ENCODE measurements around the gene SEMA6B. TPM values are rescaled to one million over a fixed set of nuclear protein-coding genes. Genes with fewer than 3 reads are reported as not detected.

The SEMA6B gene
- total RNA-seq, 2 experiments from 2014 or later = not detected

- H3K9me3 Mint-ChIP-seq = no peaks in the 10 kb centered on the region
- DNase-seq = no peak
- CTCF ChIA-PET = no interaction called here
- POLR2A ChIA-PET = no interaction called here
- H3K4me3 Mint-ChIP-seq = no peak overlapping the region
- H3K27ac Mint-ChIP-seq = no peak overlapping the region
- peaks cover 9% of the 10 kb centered on the region for H3K4me1 Mint-ChIP-seq
- no peaks in the 10 kb centered on the region for H3K27me3 Mint-ChIP-seq
- H3K36me3 Mint-ChIP-seq (ENCODE audit: low read depth) = no peaks in the 10 kb centered on the region
Measured at GRCh38 chr19:4510435-4511255, 48.8 kb downstream of the SEMA6B start.

GRCh38 chr19:4508698-4509097, 50.8 kb downstream of the SEMA6B start:
- Mint-ChIP-seq H3K4me3 (no peak overlapping the region), H3K4me1 (peaks cover 9% of the 10 kb centered on the region), H3K9me3 (no peaks in the 10 kb centered on the region), H3K27me3 (no peaks in the 10 kb centered on the region), H3K27ac (no peak overlapping the region), H3K36me3 (ENCODE audit: low read depth) (no peaks in the 10 kb centered on the region)
- CTCF ChIA-PET = no interaction called here
- DNase-seq = no peak
- POLR2A ChIA-PET = no interaction called here

- CTCF ChIA-PET = interaction anchor here (1.8 kb wide), 1 partner anchor 17 kb away, joined by 3 read pairs; no protein-coding TSS in a partner anchor
- no peak overlapping the region for H3K27ac Mint-ChIP-seq
- H3K4me1 Mint-ChIP-seq = peaks cover 9% of the 10 kb centered on the region
- no peaks in the 10 kb centered on the region for H3K36me3 Mint-ChIP-seq (ENCODE audit: low read depth)
- POLR2A ChIA-PET = no interaction called here
- H3K27me3 Mint-ChIP-seq = no peaks in the 10 kb centered on the region
- H3K9me3 Mint-ChIP-seq = no peaks in the 10 kb centered on the region
- H3K4me3 Mint-ChIP-seq = no peak overlapping the region
- no peak for DNase-seq
Measured at GRCh38 chr19:4507804-4508203, 51.7 kb downstream of the SEMA6B start.

- ChIA-PET POLR2A (no interaction called here), CTCF (interaction anchor here (1.8 kb wide), 1 partner anchor 18 kb away, joined by 3 read pairs; no protein-coding TSS in a partner anchor)
- Mint-ChIP-seq H3K9me3 (no peaks in the 10 kb centered on the region), H3K27me3 (no peaks in the 10 kb centered on the region), H3K36me3 (ENCODE audit: low read depth) (no peaks in the 10 kb centered on the region), H3K27ac (no peak overlapping the region), H3K4me3 (no peak overlapping the region), H3K4me1 (peaks cover 9% of the 10 kb centered on the region)
- no peak for DNase-seq
Measured at GRCh38 chr19:4507150-4507452, 52.4 kb downstream of the SEMA6B start.

- Mint-ChIP-seq H3K36me3 (ENCODE audit: low read depth) (no peaks in the 10 kb centered on the region), H3K4me1 (peaks cover 9% of the 10 kb centered on the region), H3K27me3 (no peaks in the 10 kb centered on the region), H3K27ac (peak overlapping the region; percentile 28), H3K4me3 (no peak overlapping the region), H3K9me3 (no peaks in the 10 kb centered on the region)
- POLR2A ChIA-PET = no interaction called here
- CTCF ChIA-PET = interaction anchor here (1.8 kb wide), 1 partner anchor 19 kb away, joined by 3 read pairs; no protein-coding TSS in a partner anchor
- DNase-seq = peak; percentile 27
Measured at GRCh38 chr19:4506449-4507149, 52.9 kb downstream of the SEMA6B start.

GRCh38 chr19:4505570-4506448, 53.7 kb downstream of the SEMA6B start:
- DNase-seq = no peak
- Mint-ChIP-seq H3K4me1 (peaks cover 9% of the 10 kb centered on the region), H3K27me3 (no peaks in the 10 kb centered on the region), H3K36me3 (ENCODE audit: low read depth) (no peaks in the 10 kb centered on the region), H3K9me3 (no peaks in the 10 kb centered on the region), H3K4me3 (no peak overlapping the region), H3K27ac (peak overlapping the region; percentile 28)
- ChIA-PET CTCF (interaction anchor here (1.8 kb wide), 1 partner anchor 19 kb away, joined by 3 read pairs; no protein-coding TSS in a partner anchor), POLR2A (no interaction called here)

GRCh38 chr19:4504891-4505569, 54.5 kb downstream of the SEMA6B start:
- H3K9me3 Mint-ChIP-seq = no peaks in the 10 kb centered on the region
- POLR2A ChIA-PET = no interaction called here
- CTCF ChIA-PET = interaction anchor here (1.6 kb wide), 1 partner anchor 20 kb away, joined by 4 read pairs; no protein-coding TSS in a partner anchor

GRCh38 chr19:4504297-4504701, 55.2 kb downstream of the SEMA6B start:
- Mint-ChIP-seq H3K4me1 (peaks cover 9% of the 10 kb centered on the region), H3K27me3 (no peaks in the 10 kb centered on the region), H3K4me3 (no peak overlapping the region), H3K9me3 (no peaks in the 10 kb centered on the region), H3K27ac (no peak overlapping the region), H3K36me3 (ENCODE audit: low read depth) (peaks cover 2% of the 10 kb centered on the region)
- POLR2A ChIA-PET = no interaction called here
- no peak for DNase-seq
- CTCF ChIA-PET = interaction anchor here (1.6 kb wide), 1 partner anchor 20 kb away, joined by 4 read pairs; no protein-coding TSS in a partner anchor

More at GRCh38 chr19:4504891-4505569, 54.5 kb downstream of the SEMA6B start:
- DNase-seq = no peak
- H3K4me1 Mint-ChIP-seq = peaks cover 9% of the 10 kb centered on the region
- H3K27ac Mint-ChIP-seq = no peak overlapping the region
- H3K27me3 Mint-ChIP-seq = no peaks in the 10 kb centered on the region
- no peaks in the 10 kb centered on the region for H3K36me3 Mint-ChIP-seq (ENCODE audit: low read depth)
- no peak overlapping the region for H3K4me3 Mint-ChIP-seq

- Mint-ChIP-seq H3K36me3 (ENCODE audit: low read depth) (peaks cover 2% of the 10 kb centered on the region), H3K27ac (no peak overlapping the region), H3K4me3 (no peak overlapping the region), H3K27me3 (no peaks in the 10 kb centered on the region), H3K4me1 (peaks cover 9% of the 10 kb centered on the region), H3K9me3 (no peaks in the 10 kb centered on the region)
- ChIA-PET CTCF (interaction anchor here (1.6 kb wide), 1 partner anchor 21 kb away, joined by 4 read pairs; no protein-coding TSS in a partner anchor), POLR2A (no interaction called here)
- no peak for DNase-seq
Measured at GRCh38 chr19:4503825-4504170, 55.7 kb downstream of the SEMA6B start.

GRCh38 chr19:4503132-4503824, 56.2 kb downstream of the SEMA6B start:
- Mint-ChIP-seq H3K4me3 (no peak overlapping the region), H3K4me1 (peaks cover 9% of the 10 kb centered on the region), H3K9me3 (no peaks in the 10 kb centered on the region), H3K36me3 (ENCODE audit: low read depth) (peaks cover 2% of the 10 kb centered on the region), H3K27ac (no peak overlapping the region), H3K27me3 (no peaks in the 10 kb centered on the region)
- ChIA-PET POLR2A (no interaction called here), CTCF (interaction anchor here (1.6 kb wide), 1 partner anchor 21 kb away, joined by 4 read pairs; no protein-coding TSS in a partner anchor)
- DNase-seq = no peak

- Mint-ChIP-seq H3K4me1 (peaks cover 9% of the 10 kb centered on the region), H3K27me3 (no peaks in the 10 kb centered on the region), H3K36me3 (ENCODE audit: low read depth) (peaks cover 2% of the 10 kb centered on the region), H3K9me3 (no peaks in the 10 kb centered on the region), H3K27ac (no peak overlapping the region), H3K4me3 (no peak overlapping the region)
- POLR2A ChIA-PET = no interaction called here
- CTCF ChIA-PET = no interaction called here
- DNase-seq = no peak
Measured at GRCh38 chr19:4502282-4503131, 57.0 kb downstream of the SEMA6B start.
